Stimulated activated CD4-positive, alpha-beta T cell treated with anti-CD3 and anti-CD28 coated beads, Interleukin-2, amount 100 ng/mL, for 4 hours (primary cell): ENCODE results near the gene GDAP2.
A peak's percentile ranks its signal among the peaks of the same experiment; 100 is the strongest.
"Not testable (repeated sequence)": the region's sequence is repeated elsewhere in the genome, so short reads cannot be mapped to it uniquely, and the experiment has no call there.

Experiments
- DNase-seq: peaks from one replicate; pipeline ENCODE4 v3.0.0-alpha.2; 2020; ENCODE audit warnings: low read depth

Gene GDAP2

DNA sequence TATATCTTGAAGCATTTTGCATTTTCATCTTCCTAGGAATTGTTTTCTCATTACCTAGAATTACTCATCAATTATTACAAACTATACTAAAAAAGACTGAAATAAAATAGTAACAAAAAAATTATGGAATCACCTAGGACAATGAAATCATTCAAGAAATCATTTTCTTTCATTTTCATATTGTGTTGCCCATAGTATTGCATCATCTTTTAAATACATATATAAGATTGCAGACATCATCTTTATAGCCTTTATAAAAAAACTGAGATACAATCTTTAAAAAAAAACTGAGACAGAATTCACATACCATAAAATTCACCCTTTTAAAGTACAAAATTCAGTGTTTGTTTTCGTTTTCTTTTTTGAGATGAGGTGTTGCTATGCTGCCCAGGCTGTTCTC lies 29.6 kb downstream of the GDAP2 start:
- DNase-seq, result no peak

DNA sequence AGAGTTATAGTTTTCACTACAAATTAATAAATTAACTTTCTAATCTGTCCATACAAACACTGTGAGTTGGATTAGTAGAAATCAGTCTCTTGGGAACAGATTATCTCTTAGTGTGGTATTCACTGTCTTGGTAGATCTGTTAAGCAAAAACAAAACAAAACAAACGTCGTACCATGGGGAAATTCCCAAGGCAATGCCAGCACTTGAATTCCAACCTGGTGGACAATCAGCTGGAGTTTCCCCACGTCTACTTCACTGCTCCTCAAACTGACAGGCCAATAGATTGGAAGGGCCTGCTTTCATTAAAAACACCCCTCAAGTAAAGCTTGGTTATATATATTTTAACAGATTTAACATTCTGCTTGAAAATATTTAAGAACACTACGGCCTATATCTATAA lies 31.9 kb downstream of the GDAP2 start:
- no peak for DNase-seq

DNA sequence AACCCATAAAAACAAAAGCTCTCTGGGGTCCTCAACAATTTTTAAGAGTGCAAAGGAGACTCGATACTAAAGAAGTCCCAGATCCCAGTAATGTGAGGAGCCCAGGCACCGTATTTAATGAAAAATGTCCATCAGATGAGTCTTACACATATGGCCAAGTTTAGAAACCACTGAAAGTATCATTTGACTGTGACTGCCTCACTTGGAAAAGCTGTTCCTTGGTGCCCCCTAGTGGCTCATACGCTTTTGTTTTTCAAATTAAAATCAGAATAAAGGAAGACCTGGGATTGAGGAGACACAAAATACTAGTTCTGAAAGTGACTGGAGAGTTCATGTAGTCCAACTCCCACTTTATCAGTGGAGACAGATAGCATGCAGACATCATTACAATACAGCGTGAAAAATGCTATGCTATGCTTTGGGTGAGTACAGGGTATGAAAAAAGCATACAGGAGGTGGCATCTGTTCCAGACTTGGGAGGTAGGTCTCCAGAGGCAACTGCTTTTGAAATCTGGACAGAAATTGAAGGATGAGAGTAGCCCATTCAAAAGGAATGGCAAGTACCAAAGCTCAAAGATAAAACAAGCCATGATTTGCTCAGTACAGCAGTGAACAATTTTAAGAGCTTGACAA lies 33.8 kb downstream of the GDAP2 start:
- peak; percentile 30 for DNase-seq

DNA sequence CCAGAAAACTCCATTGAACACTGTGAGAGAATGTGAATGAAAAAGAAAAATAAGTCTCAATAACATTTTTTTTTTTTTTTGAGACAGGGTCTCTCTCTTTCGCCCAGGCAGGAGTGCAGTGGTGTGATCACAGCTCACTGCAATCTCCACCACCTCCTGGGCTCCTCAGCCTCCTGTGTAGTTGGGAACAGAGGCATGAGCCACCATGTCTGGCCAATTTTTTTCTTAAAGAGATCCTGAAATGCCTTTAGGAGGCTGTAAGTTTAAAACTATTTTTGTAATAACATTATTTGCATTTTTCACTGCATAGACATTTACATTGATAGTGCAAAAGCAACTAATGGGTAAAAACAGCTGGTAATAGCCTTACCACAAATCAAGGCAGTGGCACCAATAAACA lies 35.3 kb downstream of the GDAP2 start:
- no peak for DNase-seq

DNA sequence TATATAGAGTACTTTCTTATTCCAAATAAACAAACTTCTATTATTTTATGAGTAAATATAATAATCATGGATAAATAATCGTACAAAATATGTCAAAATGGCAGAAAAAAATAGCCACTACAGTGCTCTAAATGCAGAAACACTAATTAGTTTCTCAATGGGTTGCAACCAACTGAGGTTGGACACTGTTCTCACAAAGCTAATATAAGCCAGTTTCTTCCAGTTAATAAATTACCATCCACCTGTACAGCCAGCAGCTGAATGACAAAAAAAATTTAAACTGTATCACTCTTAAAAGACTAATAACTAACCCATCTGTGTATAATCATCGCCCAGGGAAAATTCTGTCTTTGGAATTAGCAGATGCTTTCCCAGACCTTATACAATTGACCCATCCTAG lies 36.9 kb downstream of the GDAP2 start:
- no peak for DNase-seq

DNA sequence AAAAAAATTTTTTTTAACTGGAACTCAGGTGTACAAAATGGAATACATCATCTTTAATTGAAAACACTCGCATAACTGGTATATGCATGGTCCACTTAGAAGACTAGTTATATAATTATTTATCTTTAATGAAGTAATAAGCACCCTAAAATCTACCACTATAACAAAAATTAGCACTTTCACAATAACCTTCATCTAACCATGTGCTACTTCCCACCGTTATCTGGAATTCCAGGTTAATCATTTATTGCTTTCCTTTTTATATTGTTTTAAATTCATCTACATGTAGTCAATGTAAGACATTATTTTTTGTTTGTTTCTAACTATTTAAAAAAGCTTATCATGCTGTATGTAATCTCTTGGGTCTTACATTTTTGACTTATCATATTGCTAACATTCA lies 39.0 kb downstream of the GDAP2 start:
- no peak for DNase-seq

DNA sequence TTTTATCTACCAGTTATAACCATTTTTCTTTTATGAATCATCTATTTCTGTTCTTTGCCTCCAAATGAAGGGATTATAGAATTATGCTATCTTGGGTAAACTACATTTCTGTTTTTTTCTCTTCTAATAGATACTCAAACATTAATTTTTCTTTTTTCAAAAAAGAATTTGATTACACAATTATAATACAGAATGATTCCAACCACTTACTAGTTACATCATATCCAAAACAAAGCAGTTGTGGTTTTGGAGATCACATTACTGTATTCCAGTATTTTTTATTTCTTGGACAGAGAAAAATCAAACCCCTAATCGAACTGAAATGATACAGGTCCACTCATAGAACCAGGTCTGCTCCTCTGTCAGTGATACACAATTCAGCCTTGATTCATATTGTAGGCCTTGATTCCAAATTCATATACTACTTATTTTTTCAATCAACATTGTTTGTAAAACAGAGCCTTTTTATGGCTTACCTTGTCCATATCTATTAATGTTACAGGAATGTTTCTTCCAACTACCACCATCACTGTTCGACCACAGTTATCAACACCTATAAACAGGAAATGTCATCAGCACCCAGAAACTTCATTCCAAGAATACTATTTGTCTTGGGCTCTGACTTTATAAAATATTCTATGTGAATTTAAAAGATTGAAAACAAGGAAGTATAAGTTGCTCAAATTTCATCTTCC lies 43.2 kb downstream of the GDAP2 start:
- no peak for DNase-seq

DNA sequence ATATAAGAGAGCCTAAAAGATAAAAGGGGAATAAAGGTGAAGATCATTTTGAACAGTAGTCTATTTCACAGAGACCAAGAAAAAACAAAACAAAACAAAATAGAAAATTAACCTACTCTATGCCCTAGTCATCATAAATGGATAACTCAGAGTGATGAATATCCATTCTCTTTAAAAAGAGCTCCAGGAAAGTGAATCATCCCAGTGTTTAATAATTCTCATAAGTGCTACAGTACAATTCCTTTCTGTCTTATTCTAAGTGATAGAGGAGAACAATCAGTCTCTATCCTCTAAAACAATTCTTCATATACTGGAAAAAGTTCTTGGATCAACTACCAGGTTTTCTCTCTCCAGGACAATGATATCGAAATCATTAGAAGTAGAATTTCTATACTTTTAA lies 45.8 kb downstream of the GDAP2 start:
- no peak for DNase-seq

DNA sequence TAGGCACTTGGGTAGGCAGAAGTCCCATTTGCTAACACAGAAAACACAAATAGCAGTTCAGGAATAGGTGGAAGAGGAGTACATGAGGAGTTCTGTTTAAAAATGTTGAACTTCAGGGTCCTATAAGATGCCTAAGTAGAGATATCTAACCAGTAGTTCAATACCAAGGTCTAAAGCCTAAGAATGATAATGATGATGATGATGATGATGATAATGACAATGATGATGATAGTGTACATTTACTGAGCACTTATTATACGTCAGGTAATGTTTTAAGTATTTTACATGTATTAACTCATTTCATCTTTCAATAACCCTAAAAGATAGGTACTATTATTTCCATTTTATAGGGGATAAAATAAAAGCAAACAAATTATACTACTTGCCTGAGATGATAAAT lies 50.1 kb downstream of the GDAP2 start:
- no peak for DNase-seq

DNA sequence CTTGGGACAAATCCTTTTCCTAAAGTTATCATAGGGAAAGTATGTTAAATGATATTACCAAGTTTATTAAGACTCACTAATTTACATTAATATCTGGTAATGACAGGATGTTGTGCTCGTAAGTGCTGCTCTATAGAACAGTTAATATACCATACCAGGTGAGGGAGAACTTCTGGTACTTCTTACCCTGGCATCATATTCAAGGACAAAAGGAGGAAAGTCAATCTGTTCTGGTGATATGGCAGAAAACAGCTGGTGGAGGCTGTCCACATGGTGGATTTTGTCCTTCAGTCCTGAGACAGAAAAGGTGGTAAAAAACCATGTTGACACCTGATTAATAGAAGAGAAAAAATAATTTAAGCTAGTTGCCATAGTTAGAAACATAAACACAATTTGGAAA lies 51.6 kb downstream of the GDAP2 start:
- DNase-seq, result no peak

DNA sequence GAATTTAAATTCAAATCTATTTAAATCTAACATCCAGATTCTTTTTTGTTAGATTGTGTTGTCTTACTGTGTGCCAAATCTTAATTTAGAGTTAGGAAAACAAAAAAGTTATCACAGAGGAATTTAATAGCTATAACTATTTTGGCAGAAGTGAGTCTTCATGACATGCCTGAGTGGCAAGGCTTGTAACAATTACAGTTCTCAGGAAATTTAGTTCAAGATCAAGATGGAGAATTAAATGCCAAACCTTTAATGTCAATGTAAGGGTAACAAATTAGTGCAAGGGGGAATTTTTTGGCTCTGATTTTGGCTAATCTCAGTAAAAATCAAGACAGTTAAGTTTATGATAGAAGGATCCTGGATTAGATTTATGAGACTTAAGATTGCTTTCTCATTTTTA lies 58.4 kb downstream of the GDAP2 start:
- no peak for DNase-seq

DNA sequence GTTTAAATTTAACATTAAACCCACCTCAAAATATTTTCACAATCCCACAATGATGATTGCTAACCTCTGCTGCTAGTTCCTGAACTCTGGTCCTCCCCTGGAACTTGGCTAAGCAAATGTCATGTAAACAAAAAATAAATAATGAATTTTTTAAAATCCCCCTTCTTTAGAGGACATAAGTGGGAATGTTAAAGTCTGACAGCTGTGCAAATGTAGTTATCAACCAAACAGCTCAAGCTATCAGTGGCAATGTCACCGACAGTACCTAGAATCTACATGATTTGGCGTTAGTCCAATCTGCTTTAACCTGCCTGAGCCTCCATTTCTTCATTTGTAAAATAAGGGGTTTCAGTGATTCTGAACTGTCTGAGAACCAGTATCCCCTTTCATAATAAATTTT lies 67.7 kb downstream of the GDAP2 start:
- DNase-seq, result no peak

DNA sequence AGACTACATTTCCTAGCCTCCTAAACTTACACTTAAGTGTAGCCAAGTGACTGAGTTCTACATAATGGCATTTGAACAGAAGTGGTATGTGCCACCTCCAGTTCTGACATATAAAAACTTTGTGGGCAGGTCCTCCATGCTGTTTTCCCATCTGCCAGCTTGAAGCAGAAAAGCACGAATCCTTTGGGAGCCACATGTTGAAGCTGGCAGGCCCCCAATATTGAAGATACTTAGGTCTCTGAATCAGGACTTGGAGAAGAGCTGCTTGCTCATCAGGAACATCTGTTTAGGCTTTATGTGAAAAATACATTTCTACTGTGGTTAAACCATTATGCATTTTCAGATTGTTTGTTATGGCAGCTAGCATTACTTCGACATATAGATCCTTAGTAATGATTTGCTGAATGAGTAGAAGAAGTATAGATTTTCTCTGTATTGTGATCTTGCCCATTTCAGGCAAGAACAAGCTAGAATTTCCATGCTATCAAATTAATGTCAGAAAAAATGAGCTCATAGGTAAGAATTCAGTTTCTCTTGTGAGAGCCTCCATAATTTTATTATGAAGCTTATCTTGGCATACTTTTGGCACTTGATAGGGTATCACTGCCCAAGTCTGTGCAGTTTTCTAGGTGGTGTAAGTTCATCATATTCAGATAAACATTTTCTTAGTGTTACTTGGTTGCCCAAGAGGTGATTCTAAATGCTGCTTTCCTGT lies 68.4 kb downstream of the GDAP2 start:
- no peak for DNase-seq

DNA sequence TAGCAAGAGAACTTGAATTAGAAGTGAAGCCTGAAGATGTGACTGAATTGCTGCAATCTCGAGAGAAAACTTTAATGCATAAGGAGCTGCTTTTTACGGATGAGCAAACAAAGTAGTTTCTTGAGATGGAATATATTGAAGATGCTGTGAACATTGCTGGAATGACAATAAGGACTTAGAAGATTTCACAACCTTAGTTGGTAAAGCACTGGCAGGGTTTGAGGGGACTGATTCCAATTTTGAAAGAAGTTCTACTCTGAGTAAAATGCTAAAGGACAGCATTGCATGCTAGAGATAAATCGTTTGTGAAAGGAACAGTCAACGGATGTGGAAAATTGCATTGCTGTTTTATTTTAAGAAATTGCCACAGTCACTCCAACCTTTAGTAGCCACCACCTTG lies 69.5 kb downstream of the GDAP2 start:
- DNase-seq, result no peak

DNA sequence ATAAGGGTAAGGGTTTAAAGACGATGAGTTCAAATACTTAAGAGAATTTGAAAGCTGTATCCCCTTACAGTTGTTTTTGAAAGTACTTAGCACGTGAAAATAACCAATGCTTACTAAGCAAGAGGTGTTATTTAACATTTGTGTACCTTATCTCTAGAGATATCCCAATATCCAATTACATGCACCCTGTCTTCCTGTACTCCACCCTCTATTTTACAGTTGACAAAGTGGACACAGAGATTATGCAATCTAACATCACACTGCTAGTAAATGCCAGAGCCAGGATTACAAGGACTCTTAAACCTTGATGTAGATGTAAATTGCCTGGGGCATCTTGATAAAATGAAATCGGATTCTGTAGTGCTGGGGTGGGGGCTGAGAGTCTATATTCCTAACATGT lies 72.0 kb downstream of the GDAP2 start:
- no peak for DNase-seq

DNA sequence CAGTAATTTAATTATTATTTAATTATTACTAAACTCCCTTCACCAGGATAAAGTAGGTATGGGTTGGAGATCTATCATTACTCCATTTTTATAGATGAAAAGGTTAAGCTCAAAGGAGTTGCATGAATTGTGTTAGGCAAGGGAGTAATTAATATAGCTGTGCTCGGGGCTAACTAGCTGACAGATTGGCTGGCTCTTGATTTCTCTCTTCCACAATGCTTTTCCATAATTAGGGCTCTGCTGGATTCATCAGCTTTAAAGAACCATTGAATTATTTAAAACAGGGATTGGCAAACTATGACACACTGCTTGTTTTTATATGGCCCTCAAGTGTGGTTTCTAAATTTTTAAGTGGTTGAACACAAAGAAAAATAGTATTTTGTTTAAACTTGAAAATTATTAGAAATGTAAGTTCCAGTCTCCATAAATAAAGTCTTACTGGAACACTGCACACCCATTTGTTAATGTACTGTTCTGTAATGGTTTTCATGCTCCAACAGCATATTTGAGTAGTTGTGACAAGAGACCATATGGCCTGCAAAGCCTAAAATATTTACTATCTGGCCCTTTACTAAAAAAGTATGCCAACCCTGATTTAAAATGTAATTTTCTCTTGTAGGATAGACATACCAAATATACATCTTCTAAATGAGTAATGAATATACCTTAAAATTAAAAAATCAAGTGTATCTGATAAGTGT lies 76.4 kb downstream of the GDAP2 start:
- DNase-seq, result no peak

DNA sequence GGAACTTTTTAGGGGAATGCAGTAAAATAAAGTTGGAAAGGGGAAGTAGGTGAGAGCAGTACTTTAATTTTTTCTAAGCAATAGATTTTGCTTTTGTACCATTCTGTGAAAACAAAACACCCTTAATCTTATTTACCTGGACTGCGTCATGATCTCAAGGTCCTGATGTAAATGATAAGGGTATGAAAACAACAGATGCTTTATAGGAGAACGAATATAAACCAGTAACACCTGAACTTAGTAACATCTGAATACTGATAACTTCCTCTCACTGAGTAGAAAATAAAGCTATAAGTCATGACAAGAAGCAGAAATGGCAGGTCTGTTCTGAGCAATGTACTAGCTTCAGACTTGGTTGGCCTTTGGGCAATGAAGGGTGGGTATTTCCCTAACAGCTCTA lies 77.7 kb downstream of the GDAP2 start:
- DNase-seq, result no peak

DNA sequence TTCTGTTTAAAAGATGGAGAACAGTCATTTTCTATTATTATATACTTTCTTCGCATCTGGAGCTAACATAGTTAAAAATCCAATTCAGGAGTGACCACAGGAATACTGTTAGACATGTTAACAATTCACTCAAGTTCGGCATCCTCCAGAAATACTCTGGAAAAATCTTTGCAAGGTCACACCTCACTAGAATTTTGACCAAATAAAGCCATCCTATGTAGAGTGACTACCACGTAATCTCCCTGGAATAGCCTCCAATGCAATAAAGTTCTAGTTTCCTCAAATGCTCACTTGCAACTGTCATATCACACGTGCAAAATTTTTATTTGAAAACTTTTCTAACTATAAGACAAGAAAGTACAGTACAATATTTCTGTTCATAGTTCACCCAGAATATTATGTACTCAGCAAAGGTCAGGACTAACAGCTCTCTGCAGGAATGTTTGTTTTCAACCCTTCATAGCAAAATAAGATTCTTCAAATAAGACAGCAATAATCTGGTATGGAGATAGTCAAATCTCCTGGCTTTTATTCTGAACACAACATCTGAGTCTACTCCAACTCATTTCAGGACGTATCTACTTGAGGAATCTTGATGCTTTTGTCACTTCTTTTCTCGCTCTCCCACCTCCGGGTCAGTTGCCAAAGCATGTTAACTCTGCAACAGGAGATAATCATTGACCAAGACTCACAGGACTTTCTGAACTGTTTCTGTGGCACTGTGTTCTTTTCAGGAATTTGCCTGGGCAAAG lies 82.6 kb downstream of the GDAP2 start:
- no peak for DNase-seq

DNA sequence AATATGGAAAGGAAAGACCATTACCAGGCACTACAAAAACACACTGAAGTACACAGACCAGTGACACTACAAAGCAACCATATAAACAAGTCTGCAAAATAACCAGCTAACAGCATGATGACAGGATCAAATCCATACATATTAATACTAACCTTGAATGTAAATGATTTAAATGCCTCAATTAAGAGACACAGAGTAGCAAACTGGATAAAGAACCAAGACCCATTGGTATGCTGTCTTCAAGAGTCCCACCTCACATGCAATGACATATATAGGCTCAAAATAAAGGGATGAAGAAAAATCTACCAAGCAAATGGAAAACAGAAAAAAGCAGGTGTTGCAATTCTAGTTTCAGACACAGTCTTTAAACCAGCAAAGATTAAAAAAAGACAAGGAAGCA lies 84.9 kb downstream of the GDAP2 start:
- not testable (repeated sequence) for DNase-seq

DNA sequence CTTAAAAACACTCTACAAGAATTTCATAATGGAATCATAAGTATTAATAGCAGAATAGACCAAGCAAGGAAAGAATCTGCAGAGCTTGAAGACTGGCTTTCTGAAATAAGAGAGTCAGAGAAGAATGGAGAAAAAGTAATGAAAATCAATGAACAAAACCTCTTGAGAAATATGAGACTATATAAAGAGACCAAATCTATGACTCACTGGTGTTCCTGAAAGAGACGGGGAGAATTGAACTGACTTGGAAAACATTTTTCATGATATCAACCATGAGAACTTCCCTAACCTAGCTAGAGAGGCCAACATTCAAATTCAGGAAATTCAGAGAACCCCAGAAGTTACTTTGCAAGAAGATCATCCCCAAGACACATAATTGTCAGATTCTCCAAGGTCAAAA lies 85.6 kb downstream of the GDAP2 start:
- no peak for DNase-seq

DNA sequence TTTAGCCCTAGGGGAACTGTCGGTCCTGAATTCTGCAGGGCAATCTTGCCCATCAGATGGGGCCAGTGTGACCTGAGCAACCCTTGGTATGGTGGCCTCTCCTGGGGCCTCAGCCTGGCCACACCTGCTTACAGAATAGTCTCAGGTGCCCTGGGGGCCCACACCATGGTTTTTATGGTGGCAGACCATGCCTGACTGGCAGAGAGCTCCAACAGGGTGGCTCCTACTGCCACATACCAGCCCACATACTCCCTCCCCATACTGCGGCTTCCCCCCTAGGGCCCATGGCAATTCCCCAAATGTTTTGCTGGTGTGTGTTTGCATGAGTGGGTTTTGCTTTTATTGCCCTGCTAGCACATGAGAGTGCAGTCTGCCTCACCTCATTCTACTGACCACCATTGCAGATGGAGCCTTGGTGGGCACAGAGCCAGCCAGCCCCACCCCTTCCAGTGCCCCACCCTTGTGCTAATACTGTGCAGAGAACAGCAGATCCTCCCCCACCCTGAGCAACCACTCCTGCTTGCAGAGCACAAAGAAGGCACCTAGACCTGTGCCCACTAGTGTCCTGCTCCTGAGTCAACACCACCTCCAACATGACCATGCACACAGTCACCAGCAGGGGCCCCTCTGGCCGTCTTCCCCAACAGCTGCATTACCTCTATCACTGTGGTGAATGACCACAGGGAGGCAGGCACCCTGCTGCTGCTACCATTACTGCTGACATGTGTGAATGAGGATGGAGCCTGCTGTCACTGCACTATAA lies 86.8 kb downstream of the GDAP2 start:
- no peak for DNase-seq
